ENCODE results near the gene PUM1.
A peak's percentile ranks its signal among the peaks of the same experiment; 100 is the strongest.

The PUM1 gene

DNA sequence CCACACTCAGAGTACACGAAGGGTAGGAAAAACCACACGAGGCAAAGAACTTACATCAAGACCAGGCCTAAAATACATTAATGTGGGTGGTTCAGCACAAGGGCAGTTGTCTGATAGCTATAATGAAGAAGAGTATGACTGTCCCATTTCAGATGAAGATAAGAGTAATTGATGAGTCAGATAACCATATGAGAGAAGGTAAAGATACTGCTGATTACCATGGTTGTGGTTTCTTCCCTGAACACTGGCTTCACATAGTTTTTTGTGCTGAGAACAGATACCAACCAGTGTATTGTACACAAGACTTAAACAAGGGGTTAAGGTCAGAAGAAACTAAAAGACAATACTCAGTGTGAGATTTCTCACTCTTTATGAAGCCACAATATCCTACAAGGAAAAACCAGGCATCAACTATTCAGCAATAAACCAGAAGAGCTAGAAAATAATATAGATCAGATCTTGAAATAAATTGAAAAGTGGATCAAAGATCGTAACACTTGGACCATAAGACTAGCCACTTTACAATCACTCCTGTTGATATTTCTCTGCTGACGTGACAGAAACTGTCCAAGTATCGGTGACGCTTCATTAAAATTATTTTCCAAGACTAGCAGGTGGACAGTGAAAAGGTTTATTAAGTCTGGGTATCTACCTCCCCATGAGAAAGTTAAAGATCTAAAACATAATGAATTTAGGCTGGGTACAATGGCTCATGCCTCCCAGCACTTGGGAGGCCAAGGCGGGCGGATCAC, 28.6 kb downstream of the PUM1 start:
- no peak for DNase-seq (ENCODE audit: low spot score)
- TF ChIP-seq, protein P1, sequence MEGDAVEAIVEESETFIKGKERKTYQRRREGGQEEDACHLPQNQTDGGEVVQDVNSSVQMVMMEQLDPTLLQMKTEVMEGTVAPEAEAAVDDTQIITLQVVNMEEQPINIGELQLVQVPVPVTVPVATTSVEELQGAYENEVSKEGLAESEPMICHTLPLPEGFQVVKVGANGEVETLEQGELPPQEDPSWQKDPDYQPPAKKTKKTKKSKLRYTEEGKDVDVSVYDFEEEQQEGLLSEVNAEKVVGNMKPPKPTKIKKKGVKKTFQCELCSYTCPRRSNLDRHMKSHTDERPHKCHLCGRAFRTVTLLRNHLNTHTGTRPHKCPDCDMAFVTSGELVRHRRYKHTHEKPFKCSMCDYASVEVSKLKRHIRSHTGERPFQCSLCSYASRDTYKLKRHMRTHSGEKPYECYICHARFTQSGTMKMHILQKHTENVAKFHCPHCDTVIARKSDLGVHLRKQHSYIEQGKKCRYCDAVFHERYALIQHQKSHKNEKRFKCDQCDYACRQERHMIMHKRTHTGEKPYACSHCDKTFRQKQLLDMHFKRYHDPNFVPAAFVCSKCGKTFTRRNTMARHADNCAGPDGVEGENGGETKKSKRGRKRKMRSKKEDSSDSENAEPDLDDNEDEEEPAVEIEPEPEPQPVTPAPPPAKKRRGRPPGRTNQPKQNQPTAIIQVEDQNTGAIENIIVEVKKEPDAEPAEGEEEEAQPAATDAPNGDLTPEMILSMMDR (IDR thresholded peaks at IDR 0.05; ENCODE audit: extremely low read depth, missing control alignments): no peak

DNA sequence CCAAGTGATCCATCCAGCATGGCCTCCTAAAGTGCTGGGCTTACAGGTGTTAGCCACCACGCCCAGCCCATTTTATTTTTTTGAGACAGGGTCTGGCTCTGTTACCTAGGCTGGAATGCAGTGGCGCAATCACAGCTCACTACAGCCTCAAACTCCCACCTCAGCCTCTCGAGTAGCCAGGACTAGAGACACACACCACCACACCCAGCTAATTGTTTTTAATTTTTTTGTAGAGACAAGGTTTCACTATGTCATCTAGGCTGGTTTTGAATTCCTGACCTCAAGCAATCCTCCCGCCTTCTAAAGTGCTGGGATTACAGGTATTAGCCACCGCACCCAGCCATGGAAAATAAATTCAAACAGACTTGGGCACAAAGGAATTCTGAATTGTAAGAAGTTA, 31.9 kb downstream of the PUM1 start:
- TF ChIP-seq, protein P1 (IDR thresholded peaks at IDR 0.05; ENCODE audit: extremely low read depth, missing control alignments): no peak
- no peak for DNase-seq (ENCODE audit: low spot score)

DNA sequence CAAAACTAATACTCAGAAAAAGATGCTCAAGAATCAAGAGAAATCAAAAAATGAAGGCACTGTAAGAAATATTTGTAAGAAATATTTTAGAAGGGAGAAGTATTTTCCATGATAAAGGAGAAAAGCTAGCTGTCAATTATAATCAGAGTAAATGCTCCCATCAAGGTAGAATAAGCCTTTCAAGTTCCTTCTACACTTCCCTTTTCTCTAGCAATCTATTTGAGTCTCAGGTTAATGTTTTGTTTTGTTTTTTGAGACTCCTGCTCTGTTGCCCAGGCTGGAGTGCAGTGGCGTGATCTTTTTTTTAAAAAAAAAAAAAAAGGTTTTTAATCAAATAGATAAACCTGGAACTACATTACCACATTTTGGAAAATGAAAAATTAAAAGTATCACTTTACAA, 33.3 kb downstream of the PUM1 start:
- TF ChIP-seq, protein P1 (IDR thresholded peaks at IDR 0.05; ENCODE audit: extremely low read depth, missing control alignments): no peak
- no peak for DNase-seq (ENCODE audit: low spot score)

DNA sequence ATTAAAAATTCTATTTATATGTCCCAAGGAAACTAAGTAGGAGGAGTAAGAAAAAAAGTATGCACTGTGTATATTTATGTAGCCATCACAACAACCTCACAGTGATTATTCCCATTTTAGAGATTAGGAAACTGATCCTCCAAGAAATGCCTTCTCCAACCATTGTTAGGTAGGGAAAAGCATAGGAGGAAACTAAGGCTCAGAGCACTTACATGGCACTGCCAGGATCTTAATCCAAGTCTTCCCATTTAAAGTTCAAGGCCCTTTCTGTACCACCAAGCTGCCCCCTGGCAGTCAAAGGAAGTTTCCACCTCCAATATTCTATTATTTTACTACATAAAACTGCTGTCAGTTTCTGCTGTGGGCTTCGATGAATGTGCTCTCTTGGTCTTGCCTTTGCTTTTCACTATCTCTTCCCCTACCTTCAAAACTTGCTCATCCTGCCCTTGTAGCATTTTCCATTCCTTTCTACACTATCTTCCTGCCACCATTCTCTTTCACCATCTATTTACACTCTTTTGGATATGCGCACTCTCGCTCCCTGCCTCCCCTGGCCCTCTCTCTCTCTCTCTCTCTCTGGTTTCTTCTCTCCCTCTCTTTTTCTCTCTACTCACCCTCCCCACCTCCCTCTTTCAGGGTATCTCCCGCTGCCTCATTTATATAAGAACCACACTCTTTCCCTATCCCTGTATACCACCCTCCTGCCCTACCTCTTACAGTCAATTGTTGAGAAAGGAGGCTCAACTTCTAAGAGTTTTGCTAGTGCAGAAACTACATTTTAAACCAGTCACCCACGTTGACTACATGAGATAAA, 34.0 kb downstream of the PUM1 start:
- no peak for DNase-seq (ENCODE audit: low spot score)
- TF ChIP-seq, protein P1 (IDR thresholded peaks at IDR 0.05; ENCODE audit: extremely low read depth, missing control alignments): no peak

DNA sequence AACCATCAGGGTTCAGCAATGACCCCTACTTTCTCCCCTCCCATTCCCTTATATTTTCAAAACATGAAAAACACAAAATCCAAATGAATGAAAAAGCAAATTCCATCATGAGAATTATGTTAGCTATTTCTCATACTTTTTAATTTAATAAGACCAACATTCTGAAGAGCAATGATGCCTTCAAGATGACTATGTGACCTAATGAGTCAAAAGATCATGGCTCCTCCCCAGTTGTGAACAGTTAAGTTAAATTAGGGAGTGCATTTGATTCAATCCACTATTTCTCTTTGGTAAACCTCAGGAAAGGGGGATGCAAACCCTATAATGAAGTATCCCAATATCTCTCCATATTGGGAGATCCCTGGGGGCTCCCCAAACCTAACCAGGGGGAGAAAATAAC, 36.5 kb downstream of the PUM1 start:
- no peak for DNase-seq (ENCODE audit: low spot score)
- TF ChIP-seq, protein P1 (IDR thresholded peaks at IDR 0.05; ENCODE audit: extremely low read depth, missing control alignments): no peak

DNA sequence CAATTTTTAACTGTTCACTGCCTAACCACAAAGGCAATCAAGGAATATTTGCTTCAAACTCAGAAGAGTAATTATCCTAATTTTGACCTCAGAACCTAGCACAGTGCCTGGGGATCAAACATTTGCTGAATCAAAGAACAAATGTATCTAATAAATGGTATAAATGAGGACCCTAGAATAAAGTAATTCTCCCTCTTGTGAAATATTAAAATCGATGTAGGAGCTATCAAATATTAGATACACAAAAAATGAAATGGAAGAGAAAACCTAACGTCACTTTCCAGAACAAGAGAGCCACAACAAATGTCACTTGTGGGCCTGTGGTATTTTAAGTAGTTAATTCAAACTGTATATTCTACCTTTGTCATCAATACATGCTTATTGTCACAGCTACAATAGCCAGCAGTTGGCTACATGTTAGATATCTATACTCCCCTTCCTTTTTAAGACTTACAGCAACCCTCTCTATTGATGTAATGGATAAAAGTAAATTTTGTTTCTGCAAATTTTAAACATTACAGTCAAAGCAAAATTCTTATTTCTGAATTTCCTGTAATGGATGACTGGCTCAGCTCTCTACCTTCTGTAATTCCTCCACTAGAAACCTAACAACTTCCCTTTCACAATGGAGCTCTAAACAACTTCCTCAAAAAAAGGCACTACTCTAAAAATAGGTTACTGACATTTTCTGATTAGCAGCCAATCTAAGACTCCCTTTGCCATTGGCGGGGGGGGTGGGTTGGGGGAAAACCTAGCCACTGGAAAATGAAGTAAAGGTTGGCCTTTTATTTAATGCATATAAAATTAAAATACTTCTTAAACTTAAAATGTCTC, 37.6 kb downstream of the PUM1 start:
- DNase-seq (ENCODE audit: low spot score): peak; percentile 36
- TF ChIP-seq, protein P1 (IDR thresholded peaks at IDR 0.05; ENCODE audit: extremely low read depth, missing control alignments): no peak
